GM19397 (cell line): ENCODE data around the gene TTC39C.

Experiments
- ATAC-seq: cut with Tn5 transposase; IDR thresholded peaks from one replicate; pipeline ENCODE4 v1.9.1; 2021; ENCODE audit warnings: mild to moderate bottlenecking, moderate library complexity; ENCODE audit not compliant: unreplicated experiment

The TTC39C gene

GRCh38 chr18:23990474-23991410 lies 23.8 kb upstream of the TTC39C start:
- no peak for ATAC-seq

GRCh38 chr18:23992089-23992940 lies 22.2 kb upstream of the TTC39C start:
- no peak for ATAC-seq

- ATAC-seq, result no peak
Observed at GRCh38 chr18:23992941-23993280, 21.6 kb upstream of the TTC39C start.

- ATAC-seq, result no peak
Observed at GRCh38 chr18:23994361-23994902, 20.1 kb upstream of the TTC39C start.

- ATAC-seq, result no peak
Observed at GRCh38 chr18:23995180-23995579, 19.4 kb upstream of the TTC39C start.

- ATAC-seq, result no peak
Observed at GRCh38 chr18:23998018-23998417, 16.5 kb upstream of the TTC39C start.

- ATAC-seq, result no peak
Observed at GRCh38 chr18:23998820-23999219, 15.7 kb upstream of the TTC39C start.

- no peak for ATAC-seq
Observed at GRCh38 chr18:24000613-24001490, 13.7 kb upstream of the TTC39C start.

- ATAC-seq, result no peak
Observed at GRCh38 chr18:24002479-24002878, 12.1 kb upstream of the TTC39C start.

GRCh38 chr18:24003288-24003687 lies 11.3 kb upstream of the TTC39C start:
- ATAC-seq, result no peak

- no peak for ATAC-seq
Observed at GRCh38 chr18:24003903-24004640, 10.5 kb upstream of the TTC39C start.

- ATAC-seq, result no peak
Observed at GRCh38 chr18:24006712-24007313, 7.7 kb upstream of the TTC39C start.

GRCh38 chr18:24009246-24009645 lies 5.3 kb upstream of the TTC39C start:
- no peak for ATAC-seq

GRCh38 chr18:24009651-24010333 lies 4.8 kb upstream of the TTC39C start:
- ATAC-seq, result peak; percentile 51

GRCh38 chr18:24010673-24011072 lies 3.9 kb upstream of the TTC39C start:
- ATAC-seq, result no peak

- no peak for ATAC-seq
Observed at GRCh38 chr18:24011123-24011917, 3.2 kb upstream of the TTC39C start.

GRCh38 chr18:24013051-24013450 lies 1.5 kb upstream of the TTC39C start:
- no peak for ATAC-seq

GRCh38 chr18:24014986-24015638 lies 558 bp downstream of the TTC39C start:
- ATAC-seq, result no peak
